Vagina (tissue), 2 donors: ENCODE results near the gene SCN8A. TPM values are rescaled to one million over a fixed set of nuclear protein-coding genes. Genes with fewer than 3 reads are reported as not detected.
"Not testable (repeated sequence)": the region's sequence is repeated elsewhere in the genome, so short reads cannot be mapped to it uniquely, and the experiment has no call there.

Experiments used
- DNase-seq, 2 donors: peaks; one replicate each; pipeline ENCODE4 v3.0.0-alpha.2; 2017; ENCODE audit errors: extremely low spot score in 2 of 2
- H3K27ac ChIP-seq: fragments of 200-600 bp; sonication (generic); one replicate; pipeline ENCODE4 v1.5.1; 2019
- H3K27me3 ChIP-seq: fragments of 200-600 bp; sonication (generic); one replicate; pipeline ENCODE4 v1.5.1; 2019
- H3K36me3 ChIP-seq, 2 donors: fragments of 200-600 bp; sonication (generic); one replicate each; pipeline ENCODE4 v1.5.1; 2017 to 2019
- H3K4me1 ChIP-seq: fragments of 200-600 bp; sonication (generic); one replicate; pipeline ENCODE4 v1.5.1; 2019
- H3K4me3 ChIP-seq, 2 donors: fragments of 200-600 bp; sonication (generic); 1 replicate in 1 of 2; 2 replicates in 1 of 2; pipeline ENCODE4 v1.5.1; 2016 to 2019
- H3K9me3 ChIP-seq: fragments of 200-600 bp; sonication (generic); one replicate; pipeline ENCODE4 v1.5.1; 2019
- CTCF ChIP-seq, 3 experiments: fragments of 450-650 bp in 2 of 3; fragments of 200-600 bp in 1 of 3; sonication (generic) in 1 of 3; IDR thresholded peaks; one replicate each; pipeline ENCODE4 v1.5.1; 2017 to 2019; ENCODE audit warnings: antibody characterized with exemption in 3 of 3, mild to moderate bottlenecking in 2 of 3, moderate library complexity in 2 of 3
- POLR2A ChIP-seq, 2 donors: fragments of 450-650 bp; IDR thresholded peaks; one replicate each; pipeline ENCODE4 v1.6.1; 2017; ENCODE audit warnings: antibody characterized with exemption in 2 of 2, mild to moderate bottlenecking in 2 of 2, moderate library complexity in 2 of 2
- POLR2AphosphoS5 ChIP-seq, 2 donors: sonication (generic); formaldehyde crosslinking; IDR thresholded peaks; one replicate each; pipeline ENCODE4 v1.9.0; 2017; ENCODE audit warnings: antibody characterized with exemption in 2 of 2, mild to moderate bottlenecking in 2 of 2, low read depth in 1 of 2; ENCODE audit not compliant: insufficient read depth in 1 of 2
- intact Hi-C: fragments of 100-400 bp; cut with DNase I; formaldehyde crosslinking; loops from one replicate; pipeline ENCODE4 v1.15.1; 2023
- total RNA-seq: library from RNA; depleted of rRNA; stranded (reverse); fragments of >200 nt; gene quantifications from one replicate; pipeline ENCODE4 v1.2.3, GENCODE V29; 2016

SCN8A gene
- total RNA-seq, 1 donor from 2014 or later = 3.7 TPM

- no peaks in the 10 kb centered on the region for H3K9me3 ChIP-seq
- no peak overlapping the region for H3K4me3 ChIP-seq
- H3K36me3 ChIP-seq = no peaks in the 10 kb centered on the region
- no peak for TF ChIP-seq CTCF (IDR thresholded peaks at IDR 0.05)
- TF ChIP-seq POLR2AphosphoS5 (IDR thresholded peaks at IDR 0.05; ENCODE audit: insufficient read depth in 1 of 2, low read depth in 1 of 2) = no peak
- no peak for TF ChIP-seq POLR2A (IDR thresholded peaks at IDR 0.05)
- H3K4me1 ChIP-seq = no peaks in the 10 kb centered on the region
- intact Hi-C loops = no loop called here
- no peak for DNase-seq
- H3K27ac ChIP-seq = no peak overlapping the region
- no peaks in the 10 kb centered on the region for H3K27me3 ChIP-seq
Measured at GRCh38 chr12:51826881-51827280, 235.8 kb downstream of the SCN8A start.

- Histone ChIP-seq H3K4me1 (no peaks in the 10 kb centered on the region), H3K27ac (no peak overlapping the region), H3K4me3 (no peak overlapping the region), H3K27me3 (no peaks in the 10 kb centered on the region), H3K9me3 (no peaks in the 10 kb centered on the region), H3K36me3 (no peaks in the 10 kb centered on the region)
- intact Hi-C loops = no loop called here
- no peak for DNase-seq
- TF ChIP-seq POLR2A (IDR thresholded peaks at IDR 0.05) = no peak
- no peak for TF ChIP-seq CTCF (IDR thresholded peaks at IDR 0.05)
- no peak for TF ChIP-seq POLR2AphosphoS5 (IDR thresholded peaks at IDR 0.05; ENCODE audit: insufficient read depth in 1 of 2, low read depth in 1 of 2)
Measured at GRCh38 chr12:51827925-51828818, 237.1 kb downstream of the SCN8A start.

GRCh38 chr12:51829011-51829481 lies 238.0 kb downstream of the SCN8A start:
- TF ChIP-seq POLR2A (IDR thresholded peaks at IDR 0.05) = no peak
- TF ChIP-seq POLR2AphosphoS5 (IDR thresholded peaks at IDR 0.05; ENCODE audit: insufficient read depth in 1 of 2, low read depth in 1 of 2) = no peak
- TF ChIP-seq CTCF (IDR thresholded peaks at IDR 0.05) = no peak
- intact Hi-C loops = no loop called here
- Histone ChIP-seq H3K9me3 (no peaks in the 10 kb centered on the region), H3K27me3 (no peaks in the 10 kb centered on the region), H3K4me3 (no peak overlapping the region), H3K36me3 (no peaks in the 10 kb centered on the region), H3K27ac (no peak overlapping the region), H3K4me1 (no peaks in the 10 kb centered on the region)
- no peak for DNase-seq

GRCh38 chr12:51829641-51830040 lies 238.6 kb downstream of the SCN8A start:
- DNase-seq = no peak
- Histone ChIP-seq H3K4me3 (no peak overlapping the region), H3K27me3 (no peaks in the 10 kb centered on the region), H3K4me1 (no peaks in the 10 kb centered on the region), H3K36me3 (no peaks in the 10 kb centered on the region), H3K9me3 (no peaks in the 10 kb centered on the region), H3K27ac (no peak overlapping the region)
- TF ChIP-seq POLR2A (IDR thresholded peaks at IDR 0.05) (no peak), CTCF (IDR thresholded peaks at IDR 0.05) (no peak)
- intact Hi-C loops = no loop called here

- H3K4me3 ChIP-seq, DNase-seq, intact Hi-C loops, H3K27me3 ChIP-seq, H3K36me3 ChIP-seq, H3K4me1 ChIP-seq, H3K27ac ChIP-seq, H3K9me3 ChIP-seq: not testable (repeated sequence)
Measured at GRCh38 chr12:51831817-51832216, 240.8 kb downstream of the SCN8A start.
